SU-DHL-6 (cell line): Measurements from ENCODE around the gene FLNA.

Source experiments
- EZH2phosphoT487 ChIP-seq: fragments of 200-600 bp; sonication (generic), shearing (Covaris generic); conservative IDR thresholded peaks from 2 replicates; pipeline ENCODE4 v1.6.1; 2018; ENCODE audit warnings: mild to moderate bottlenecking, antibody characterized with exemption, low read length, moderate library complexity, mixed read lengths
- TF ChIP-seq, protein P1 (sequence below): fragments of 200-600 bp; sonication (generic); IDR thresholded peaks from one replicate; pipeline ENCODE4 v1.5.1; 2017; ENCODE audit warnings: antibody characterized with exemption, mild to moderate bottlenecking, low read length, moderate library complexity; ENCODE audit not compliant: insufficient read depth, poor library complexity, severe bottlenecking

DNA sequence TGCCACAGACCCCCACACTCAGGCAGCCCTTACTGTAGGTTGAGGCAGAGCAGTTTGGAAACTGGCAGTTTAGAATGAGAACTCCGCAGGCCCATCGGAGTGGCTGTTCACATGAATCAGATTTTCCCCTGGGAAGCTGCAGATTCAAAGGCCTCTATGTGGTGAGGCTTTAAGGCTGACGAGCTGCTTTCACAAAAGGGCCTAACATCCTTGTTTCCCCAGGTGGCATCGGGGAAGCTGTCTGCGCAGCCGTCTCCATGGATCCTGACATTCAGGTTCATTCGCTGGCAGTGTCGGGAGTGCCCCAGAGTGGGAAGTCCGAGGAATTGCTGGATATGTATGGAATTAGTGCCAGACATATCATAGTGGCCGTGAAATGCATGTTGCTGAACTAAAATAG lies 45.1 kb downstream of the FLNA start:
- TF ChIP-seq, protein P1, sequence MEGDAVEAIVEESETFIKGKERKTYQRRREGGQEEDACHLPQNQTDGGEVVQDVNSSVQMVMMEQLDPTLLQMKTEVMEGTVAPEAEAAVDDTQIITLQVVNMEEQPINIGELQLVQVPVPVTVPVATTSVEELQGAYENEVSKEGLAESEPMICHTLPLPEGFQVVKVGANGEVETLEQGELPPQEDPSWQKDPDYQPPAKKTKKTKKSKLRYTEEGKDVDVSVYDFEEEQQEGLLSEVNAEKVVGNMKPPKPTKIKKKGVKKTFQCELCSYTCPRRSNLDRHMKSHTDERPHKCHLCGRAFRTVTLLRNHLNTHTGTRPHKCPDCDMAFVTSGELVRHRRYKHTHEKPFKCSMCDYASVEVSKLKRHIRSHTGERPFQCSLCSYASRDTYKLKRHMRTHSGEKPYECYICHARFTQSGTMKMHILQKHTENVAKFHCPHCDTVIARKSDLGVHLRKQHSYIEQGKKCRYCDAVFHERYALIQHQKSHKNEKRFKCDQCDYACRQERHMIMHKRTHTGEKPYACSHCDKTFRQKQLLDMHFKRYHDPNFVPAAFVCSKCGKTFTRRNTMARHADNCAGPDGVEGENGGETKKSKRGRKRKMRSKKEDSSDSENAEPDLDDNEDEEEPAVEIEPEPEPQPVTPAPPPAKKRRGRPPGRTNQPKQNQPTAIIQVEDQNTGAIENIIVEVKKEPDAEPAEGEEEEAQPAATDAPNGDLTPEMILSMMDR: no peak
- TF ChIP-seq EZH2phosphoT487: no peak
